Adrenal gland (tissue), 5 donors: ENCODE data around the gene RNU6-8.

Experiments used
- POLR2A ChIP-seq, 2 donors: fragments of 450-650 bp; IDR thresholded peaks; one replicate each; pipeline ENCODE4 v1.6.1; 2017; ENCODE audit warnings: antibody characterized with exemption in 2 of 2, mild to moderate bottlenecking in 2 of 2, moderate library complexity in 1 of 2
- TF ChIP-seq, protein P1 (sequence below), 6 experiments: fragments of 450-650 bp in 4 of 6; fragments of 200-600 bp in 2 of 6; sonication (generic) in 1 of 6; IDR thresholded peaks; 1 replicate in 5 of 6; 2 replicates in 1 of 6; pipeline versions ENCODE4 v1.5.1 to v1.8.0; 2016 to 2021; ENCODE audit warnings: antibody characterized with exemption in 6 of 6, mild to moderate bottlenecking in 2 of 6, moderate library complexity in 1 of 6
- donor health status: DM: no; HTN: no; CAD: no.

DNA sequence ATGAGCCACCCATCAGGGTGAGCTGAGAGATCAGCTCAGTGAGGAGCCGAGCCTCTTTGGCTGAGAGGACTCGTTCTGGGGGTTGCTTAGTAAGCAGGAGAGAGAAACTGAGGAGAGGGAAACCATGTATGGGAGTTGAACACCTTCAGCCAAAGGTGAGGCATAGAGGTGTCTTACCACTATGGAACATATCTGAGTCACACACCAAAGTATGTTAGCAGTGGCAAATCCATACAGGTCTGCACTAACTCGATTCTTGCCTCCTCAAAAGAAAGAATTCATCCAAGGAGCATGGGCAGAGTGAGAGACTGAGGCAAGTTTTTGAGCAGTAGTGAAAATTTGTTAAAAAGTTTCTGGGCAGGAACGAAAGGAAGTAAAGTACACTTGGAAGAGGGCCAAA is 46.7 kb upstream of the RNU6-8 start:
- TF ChIP-seq, protein P1, sequence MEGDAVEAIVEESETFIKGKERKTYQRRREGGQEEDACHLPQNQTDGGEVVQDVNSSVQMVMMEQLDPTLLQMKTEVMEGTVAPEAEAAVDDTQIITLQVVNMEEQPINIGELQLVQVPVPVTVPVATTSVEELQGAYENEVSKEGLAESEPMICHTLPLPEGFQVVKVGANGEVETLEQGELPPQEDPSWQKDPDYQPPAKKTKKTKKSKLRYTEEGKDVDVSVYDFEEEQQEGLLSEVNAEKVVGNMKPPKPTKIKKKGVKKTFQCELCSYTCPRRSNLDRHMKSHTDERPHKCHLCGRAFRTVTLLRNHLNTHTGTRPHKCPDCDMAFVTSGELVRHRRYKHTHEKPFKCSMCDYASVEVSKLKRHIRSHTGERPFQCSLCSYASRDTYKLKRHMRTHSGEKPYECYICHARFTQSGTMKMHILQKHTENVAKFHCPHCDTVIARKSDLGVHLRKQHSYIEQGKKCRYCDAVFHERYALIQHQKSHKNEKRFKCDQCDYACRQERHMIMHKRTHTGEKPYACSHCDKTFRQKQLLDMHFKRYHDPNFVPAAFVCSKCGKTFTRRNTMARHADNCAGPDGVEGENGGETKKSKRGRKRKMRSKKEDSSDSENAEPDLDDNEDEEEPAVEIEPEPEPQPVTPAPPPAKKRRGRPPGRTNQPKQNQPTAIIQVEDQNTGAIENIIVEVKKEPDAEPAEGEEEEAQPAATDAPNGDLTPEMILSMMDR (IDR thresholded peaks at IDR 0.05): no peak
- no peak for TF ChIP-seq POLR2A (IDR thresholded peaks at IDR 0.05)
